ENCODE results near the gene TTC23.

TTC23 gene

GRCh38 chr15:99149366-99149765 is 100.0 kb downstream of the TTC23 start:
- Histone ChIP-seq H3K4me3 (replicated peaks; ENCODE audit: insufficient read depth, low read length) (no peak overlapping the region), H3K27ac (replicated peaks) (no peak overlapping the region), H3K27me3 (ENCODE audit: insufficient read depth, poor library complexity, severe bottlenecking) (no peaks in the 10 kb centered on the region)
- no peak for TF ChIP-seq CTCF (IDR thresholded peaks at IDR 0.05; ENCODE audit: insufficient read depth, low read length)
- TF ChIP-seq GABPA (IDR thresholded peaks at IDR 0.05; ENCODE audit: low read depth): no peak
- no peak for TF ChIP-seq REST (IDR thresholded peaks at IDR 0.05; ENCODE audit: insufficient replicate concordance, low read depth)
- no peak for TF ChIP-seq SPI1 (IDR thresholded peaks at IDR 0.05; ENCODE audit: borderline replicate concordance, low read depth)
- TF ChIP-seq POLR2AphosphoS5 (IDR thresholded peaks at IDR 0.05; ENCODE audit: low read depth): no peak
- DNase-seq (ENCODE audit: low read depth in 1 of 2, low spot score in 1 of 2): no peak

- Histone ChIP-seq H3K27me3 (ENCODE audit: insufficient read depth, poor library complexity, severe bottlenecking) (no peaks in the 10 kb centered on the region), H3K4me3 (replicated peaks; ENCODE audit: insufficient read depth, low read length) (no peak overlapping the region), H3K27ac (replicated peaks) (no peak overlapping the region)
- TF ChIP-seq POLR2AphosphoS5 (IDR thresholded peaks at IDR 0.05; ENCODE audit: low read depth) (no peak), SPI1 (IDR thresholded peaks at IDR 0.05; ENCODE audit: borderline replicate concordance, low read depth) (no peak), REST (IDR thresholded peaks at IDR 0.05; ENCODE audit: insufficient replicate concordance, low read depth) (no peak), CTCF (IDR thresholded peaks at IDR 0.05; ENCODE audit: insufficient read depth, low read length) (no peak), GABPA (IDR thresholded peaks at IDR 0.05; ENCODE audit: low read depth) (no peak)
- no peak for DNase-seq (ENCODE audit: low read depth in 1 of 2, low spot score in 1 of 2)
Observed at GRCh38 chr15:99148851-99149276, 100.5 kb downstream of the TTC23 start.

GRCh38 chr15:99146661-99147060 is 102.7 kb downstream of the TTC23 start:
- DNase-seq (ENCODE audit: low read depth in 1 of 2, low spot score in 1 of 2): no peak
- no peak overlapping the region for H3K27ac ChIP-seq (replicated peaks)
- no peaks in the 10 kb centered on the region for H3K27me3 ChIP-seq (ENCODE audit: insufficient read depth, poor library complexity, severe bottlenecking)
- H3K4me3 ChIP-seq (replicated peaks; ENCODE audit: insufficient read depth, low read length): no peak overlapping the region
- TF ChIP-seq CTCF (IDR thresholded peaks at IDR 0.05; ENCODE audit: insufficient read depth, low read length) (no peak), SPI1 (IDR thresholded peaks at IDR 0.05; ENCODE audit: borderline replicate concordance, low read depth) (no peak), GABPA (IDR thresholded peaks at IDR 0.05; ENCODE audit: low read depth) (no peak), REST (IDR thresholded peaks at IDR 0.05; ENCODE audit: insufficient replicate concordance, low read depth) (no peak), POLR2AphosphoS5 (IDR thresholded peaks at IDR 0.05; ENCODE audit: low read depth) (no peak)
